BLaER1 treated with 17β-estradiol and CSF1 and Interleukin-3, amounts not matched to agents 10 nM and 100 nM (cell line): ENCODE results near the gene LENG9.
"Not testable (repeated sequence)": the region's sequence is repeated elsewhere in the genome, so short reads cannot be mapped to it uniquely, and the experiment has no call there.

Source experiments
- H3K27ac ChIP-seq, 11 experiments: shearing (Covaris generic); formaldehyde crosslinking; 2 replicates each; pipeline ENCODE4 v1.8.1; 2022
- H3K27me3 ChIP-seq, 11 experiments: shearing (Covaris generic); formaldehyde crosslinking; 2 replicates each; pipeline ENCODE4 v1.8.1; 2022
- H3K36me3 ChIP-seq, 11 experiments: shearing (Covaris generic); formaldehyde crosslinking; 2 replicates each; pipeline ENCODE4 v1.8.1; 2022
- H3K4me1 ChIP-seq, 10 experiments: shearing (Covaris generic); formaldehyde crosslinking; 2 replicates each; pipeline ENCODE4 v1.8.1; 2022
- H3K4me2 ChIP-seq, 11 experiments: shearing (Covaris generic); formaldehyde crosslinking; 2 replicates each; pipeline ENCODE4 v1.8.1; 2022
- H3K4me3 ChIP-seq, 10 experiments: shearing (Covaris generic); formaldehyde crosslinking; 2 replicates each; pipeline ENCODE4 v1.8.1; 2022
- H3K9ac ChIP-seq, 11 experiments: shearing (Covaris generic); formaldehyde crosslinking; 2 replicates each; pipeline ENCODE4 v1.8.1; 2022
- H3K9me3 ChIP-seq, 11 experiments: shearing (Covaris generic); formaldehyde crosslinking; replicated peaks in 1 of 11; 2 replicates each; pipeline ENCODE4 v1.8.1; 2022
- H4K20me1 ChIP-seq, 11 experiments: shearing (Covaris generic); formaldehyde crosslinking; 2 replicates each; pipeline ENCODE4 v1.8.1; 2022
- Cebpa-rat ChIP-seq, 11 experiments: shearing (Covaris generic); IDR thresholded peaks; 2 replicates each; pipeline ENCODE4 v1.8.1; 2022

LENG9 gene

DNA sequence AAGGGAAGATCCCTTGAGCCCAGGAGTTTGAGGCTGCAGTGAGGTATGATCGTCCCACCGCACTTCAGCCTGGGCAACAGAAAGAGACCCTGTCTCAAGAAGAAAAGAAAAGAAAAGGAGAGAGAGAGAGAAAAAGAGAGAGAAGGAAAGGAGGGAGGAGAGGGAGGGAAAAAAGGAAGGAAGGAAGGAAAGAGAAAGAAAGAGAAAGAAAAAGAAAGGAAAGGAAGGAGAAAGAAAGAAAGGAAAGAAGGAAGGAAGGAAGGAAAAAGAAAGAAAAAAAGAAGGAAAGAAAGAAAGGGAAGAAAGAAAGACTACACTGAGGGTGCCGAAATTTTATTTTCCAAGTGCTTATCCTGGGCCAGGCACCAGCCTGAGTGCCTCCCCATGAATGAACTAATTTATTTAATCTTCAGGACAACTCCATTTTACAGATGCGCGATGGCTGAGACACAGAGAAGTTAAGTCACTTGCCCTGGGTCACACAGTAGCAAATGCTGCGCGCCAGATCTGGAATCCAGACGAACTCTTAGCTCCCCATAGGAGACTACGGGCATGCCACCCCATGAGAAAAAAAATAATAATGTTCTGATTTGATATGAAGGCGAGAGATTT is 6.8 kb upstream of the LENG9 start:
- H4K20me1 ChIP-seq: no peaks in the 10 kb centered on the region
- peaks cover 48 to 69% (median 59%) of the 10 kb centered on the region in 10 experiments for H3K4me1 ChIP-seq
- peak overlapping the region in 10 of 11 experiments; percentile 65 to 90 (median 78); a peak in 18 of 22 replicates for H3K9ac ChIP-seq
- no peaks in the 10 kb centered on the region for H3K36me3 ChIP-seq
- H3K4me3 ChIP-seq: peak overlapping the region; percentile 61 to 72 (median 61); a peak in 19 of 20 replicates
- H3K9me3 ChIP-seq: no peaks in the 10 kb centered on the region
- H3K27me3 ChIP-seq: peaks cover 0 to 29% (median 0%) of the 10 kb centered on the region in 11 experiments; a peak in 6 of 22 replicates
- peak overlapping the region; percentile 93 to 100 (median 100) for H3K4me2 ChIP-seq
- TF ChIP-seq Cebpa-rat (IDR thresholded peaks at IDR 0.05): no peak
- peak overlapping the region in 7 of 11 experiments; percentile 59 to 95 (median 85); a peak in 13 of 22 replicates for H3K27ac ChIP-seq

- Histone ChIP-seq H3K27me3 (peaks cover 0 to 26% (median 0%) of the 10 kb centered on the region in 11 experiments; a peak in 6 of 22 replicates), H4K20me1 (no peaks in the 10 kb centered on the region), H3K4me3 (no peak overlapping the region), H3K4me1 (peaks cover 51 to 76% (median 64%) of the 10 kb centered on the region in 10 experiments), H3K9me3 (no peaks in the 10 kb centered on the region), H3K27ac (peak overlapping the region in 4 of 11 experiments; percentile 8 to 95 (median 92); a peak in 1 of 22 replicates), H3K9ac (peak overlapping the region in 3 of 11 experiments; percentile 86 to 90 (median 87); a peak in 5 of 22 replicates), H3K4me2 (peak overlapping the region; percentile 93 to 100 (median 100)), H3K36me3 (no peaks in the 10 kb centered on the region)
- no peak for TF ChIP-seq Cebpa-rat (IDR thresholded peaks at IDR 0.05)
Observed at GRCh38 chr19:54469496-54469934, 5.9 kb upstream of the LENG9 start.

GRCh38 chr19:54466110-54466480 is 2.5 kb upstream of the LENG9 start:
- Histone ChIP-seq H3K4me1 (peaks cover 49 to 79% (median 68%) of the 10 kb centered on the region in 10 experiments), H3K27me3 (peaks cover 0 to 17% (median 0%) of the 10 kb centered on the region in 11 experiments; a peak in 5 of 22 replicates), H3K4me2 (peak overlapping the region in 5 of 11 experiments; percentile 25 to 91 (median 53); a peak in 8 of 22 replicates), H4K20me1 (peaks cover 13 to 19% (median 15%) of the 10 kb centered on the region in 11 experiments), H3K36me3 (peaks cover 11 to 15% (median 13%) of the 10 kb centered on the region in 11 experiments)
- not testable (repeated sequence) for H3K9me3 ChIP-seq, H3K27ac ChIP-seq, H3K4me3 ChIP-seq, H3K9ac ChIP-seq

GRCh38 chr19:54465426-54466109 is 2.0 kb upstream of the LENG9 start:
- Histone ChIP-seq H3K4me2 (peak overlapping the region in 8 of 11 experiments; percentile 25 to 99 (median 92); a peak in 13 of 22 replicates), H3K9me3 (no peaks in the 10 kb centered on the region), H3K4me3 (no peak overlapping the region), H3K36me3 (peaks cover 15 to 20% (median 19%) of the 10 kb centered on the region in 11 experiments), H3K27me3 (peaks cover 0 to 12% (median 0%) of the 10 kb centered on the region in 11 experiments; a peak in 4 of 22 replicates), H4K20me1 (peaks cover 18 to 24% (median 20%) of the 10 kb centered on the region in 11 experiments), H3K4me1 (peaks cover 49 to 79% (median 68%) of the 10 kb centered on the region in 10 experiments), H3K9ac (no peak overlapping the region), H3K27ac (peak overlapping the region in 1 of 11 experiments; percentile 100; a peak in 1 of 22 replicates)
- TF ChIP-seq Cebpa-rat (IDR thresholded peaks at IDR 0.05): no peak

DNA sequence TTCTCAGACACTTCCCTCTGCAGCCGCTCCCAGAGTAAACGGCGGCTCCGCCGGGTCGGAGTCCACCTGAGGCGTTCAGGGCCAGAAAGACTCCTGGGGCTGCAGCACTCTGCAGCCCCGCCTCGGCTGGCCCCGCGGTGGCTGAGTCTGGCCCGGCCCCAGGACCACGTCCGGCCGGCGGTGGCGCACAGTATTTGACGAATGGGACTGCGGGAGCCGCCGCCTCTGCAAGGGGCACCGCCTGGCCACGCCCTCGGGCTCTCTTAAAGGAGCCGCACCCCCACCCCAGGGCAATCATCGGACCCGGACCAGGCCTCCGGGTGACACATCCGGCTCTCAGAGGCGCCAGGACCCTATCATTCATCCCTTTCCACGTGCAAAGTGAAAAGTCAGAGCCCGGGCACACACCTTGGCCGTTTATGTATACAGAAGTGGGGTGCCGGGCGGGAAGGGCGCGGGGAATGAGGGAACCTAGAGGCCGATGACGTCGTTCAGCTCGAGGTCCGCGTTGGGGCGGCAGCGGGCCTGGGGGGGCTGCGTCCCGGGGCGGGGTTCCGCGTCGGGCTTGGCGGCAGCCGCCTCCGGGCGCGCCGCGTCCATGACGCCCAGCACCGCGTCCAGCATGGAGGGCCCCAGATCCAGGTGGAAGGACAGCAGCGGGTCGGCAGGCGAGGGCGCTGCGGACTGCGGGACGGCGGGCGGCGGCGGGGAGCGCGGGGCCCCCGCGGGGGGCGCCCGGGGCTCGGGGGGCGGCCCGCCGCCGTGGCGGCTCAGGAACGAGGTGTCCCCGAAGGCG is 1.2 kb upstream of the LENG9 start:
- Histone ChIP-seq H3K9ac (peak overlapping the region; percentile 62 to 97 (median 95); a peak in 21 of 22 replicates), H3K4me3 (peak overlapping the region; percentile 58 to 78 (median 71)), H3K27me3 (0 out of 22 replicates have a peak, but pooled peaks cover 0 to 5% (median 0%) of the 10 kb centered on the region in 11 experiments), H3K4me1 (peaks cover 48 to 77% (median 67%) of the 10 kb centered on the region in 10 experiments), H4K20me1 (peaks cover 24 to 32% (median 27%) of the 10 kb centered on the region in 11 experiments), H3K36me3 (peaks cover 21 to 26% (median 24%) of the 10 kb centered on the region in 11 experiments), H3K9me3 (no peaks in the 10 kb centered on the region), H3K27ac (peak overlapping the region; percentile 74 to 100 (median 97)), H3K4me2 (peak overlapping the region; percentile 76 to 100 (median 98))
- no peak for TF ChIP-seq Cebpa-rat (IDR thresholded peaks at IDR 0.05)

- Histone ChIP-seq H3K9me3 (no peaks in the 10 kb centered on the region), H3K27me3 (no peaks in the 10 kb centered on the region), H3K27ac (peak overlapping the region; percentile 74 to 100 (median 97)), H4K20me1 (peaks cover 31 to 39% (median 34%) of the 10 kb centered on the region in 11 experiments), H3K4me2 (peak overlapping the region; percentile 76 to 100 (median 98)), H3K9ac (peak overlapping the region; percentile 62 to 97 (median 95); a peak in 21 of 22 replicates), H3K36me3 (peaks cover 28 to 33% (median 31%) of the 10 kb centered on the region in 11 experiments), H3K4me3 (peak overlapping the region; percentile 58 to 78 (median 71)), H3K4me1 (peaks cover 48 to 77% (median 67%) of the 10 kb centered on the region in 10 experiments)
- no peak for TF ChIP-seq Cebpa-rat (IDR thresholded peaks at IDR 0.05)
Observed at GRCh38 chr19:54464044-54464629, 559 bp upstream of the LENG9 start.

DNA sequence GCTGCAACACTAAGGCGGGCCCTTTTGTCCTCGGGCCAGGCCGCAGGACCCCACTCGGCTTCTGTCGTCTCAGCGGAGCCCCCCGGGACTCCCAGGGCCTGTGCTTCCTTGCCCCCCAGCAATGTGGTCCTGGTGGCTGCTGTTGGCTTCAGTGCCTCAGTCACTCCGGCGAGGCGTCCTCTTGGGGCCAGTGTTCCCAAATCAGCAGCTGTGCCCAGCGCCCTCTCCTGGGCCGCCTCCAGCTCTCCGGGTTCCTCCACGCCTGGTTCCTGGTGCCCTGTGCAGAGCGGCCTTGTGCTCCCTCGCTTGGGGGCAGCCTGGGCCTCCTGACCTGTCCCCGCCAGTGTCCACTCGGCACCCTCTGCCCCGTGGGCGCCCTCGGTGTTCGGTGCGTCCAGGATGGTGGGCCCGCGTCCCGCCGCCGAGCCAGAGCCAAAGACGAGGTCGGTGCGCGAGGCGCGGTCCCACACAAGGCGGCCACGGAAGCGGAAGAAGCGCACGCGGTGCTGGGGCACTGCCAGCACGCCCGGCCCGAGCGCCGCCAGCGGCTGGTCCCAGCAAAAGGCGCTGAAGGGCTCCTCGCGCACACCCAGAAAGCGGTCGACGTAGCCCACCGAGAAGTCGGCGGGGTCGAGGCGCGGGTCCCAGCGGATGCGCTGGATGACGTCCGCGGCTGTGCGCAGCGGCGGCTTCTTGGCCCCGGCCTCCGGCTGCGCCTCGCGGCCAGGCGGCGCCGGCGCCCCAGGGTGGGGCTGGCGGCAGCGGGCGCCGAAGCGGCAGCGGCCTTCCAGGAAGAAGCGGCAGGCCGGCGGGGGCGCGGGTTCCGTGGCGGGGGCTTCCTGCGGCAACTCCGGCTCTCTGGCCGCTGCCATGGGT is 685 bp downstream of the LENG9 start:
- Histone ChIP-seq H3K27me3 (no peaks in the 10 kb centered on the region), H3K4me1 (peaks cover 52 to 76% (median 67%) of the 10 kb centered on the region in 10 experiments), H3K9me3 (no peaks in the 10 kb centered on the region), H3K9ac (peak overlapping the region; percentile 90 to 98 (median 95)), H3K27ac (peak overlapping the region; percentile 96 to 100 (median 97)), H3K36me3 (peaks cover 40 to 45% (median 43%) of the 10 kb centered on the region in 11 experiments), H3K4me2 (peak overlapping the region; percentile 94 to 100 (median 99)), H3K4me3 (peak overlapping the region; percentile 62 to 78 (median 71)), H4K20me1 (peaks cover 43 to 51% (median 46%) of the 10 kb centered on the region in 11 experiments)
- TF ChIP-seq Cebpa-rat (IDR thresholded peaks at IDR 0.05): no peak
